NCI-H2029 treated with DMSO at 0.1 percent for 48 hours (cell line): Measurements from ENCODE around the gene PDXDC1.
"Not testable (repeated sequence)": the region's sequence is repeated elsewhere in the genome, so short reads cannot be mapped to it uniquely, and the experiment has no call there.

Experiments used
- DNase-seq: peaks from one replicate; lab custom pipeline; 2025; lab: John Stamatoyannopoulos, UW

Gene PDXDC1

DNA sequence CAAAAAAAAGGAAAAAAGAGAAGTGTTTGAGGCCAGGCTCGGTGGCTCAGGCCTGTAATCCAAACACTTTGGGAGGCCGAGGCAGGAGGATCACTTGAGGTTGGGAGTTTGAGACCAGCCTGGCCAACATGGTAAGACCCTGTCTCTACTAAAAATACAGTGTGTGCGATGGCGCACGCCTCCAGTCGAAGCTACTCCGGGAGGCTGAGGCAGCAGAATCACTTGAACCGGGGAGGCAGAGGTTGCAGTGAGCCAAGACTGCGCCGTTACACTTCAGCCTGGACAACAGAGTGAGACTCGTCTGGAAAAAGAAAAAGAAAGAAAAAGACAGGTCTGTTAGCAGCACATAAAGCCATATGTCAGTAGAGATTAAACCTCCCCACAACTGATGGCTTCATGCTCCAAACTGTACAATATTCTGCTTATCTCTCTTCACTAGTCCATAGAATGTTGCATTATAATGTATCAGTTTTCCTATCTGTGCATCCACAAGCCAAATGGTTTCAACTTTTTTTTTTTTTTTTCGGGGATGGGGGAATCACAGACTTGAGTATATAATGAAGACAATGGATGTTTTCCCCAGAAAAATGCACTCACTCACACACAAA, 3.1 kb upstream of the PDXDC1 start:
- DNase-seq, result not testable (repeated sequence)

DNA sequence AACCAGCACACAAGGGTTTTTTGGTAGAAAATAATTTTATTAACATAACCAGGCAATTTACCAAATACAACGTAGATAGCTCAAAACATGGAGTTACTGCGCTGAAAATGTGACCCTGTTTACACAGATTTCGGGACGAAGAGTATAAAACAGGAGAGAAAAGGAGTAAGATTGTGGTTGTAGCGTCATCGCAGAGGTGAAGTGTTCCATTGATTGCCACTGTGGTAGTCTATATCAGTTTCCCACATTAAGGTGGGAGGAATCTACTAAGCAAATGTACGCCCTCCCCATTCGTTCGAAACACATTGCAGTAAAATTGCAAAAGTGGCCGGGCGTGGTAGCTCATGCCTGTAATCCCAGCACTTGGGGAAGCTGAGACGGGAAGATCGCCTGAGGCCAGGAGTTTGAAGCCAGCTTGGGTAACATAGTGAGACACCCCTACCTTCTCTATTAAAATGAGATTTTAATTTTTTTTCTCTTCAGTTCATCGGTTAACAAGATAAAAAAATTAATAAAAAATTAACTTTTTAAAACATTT, 972 bp upstream of the PDXDC1 start:
- DNase-seq, result not testable (repeated sequence)

DNA sequence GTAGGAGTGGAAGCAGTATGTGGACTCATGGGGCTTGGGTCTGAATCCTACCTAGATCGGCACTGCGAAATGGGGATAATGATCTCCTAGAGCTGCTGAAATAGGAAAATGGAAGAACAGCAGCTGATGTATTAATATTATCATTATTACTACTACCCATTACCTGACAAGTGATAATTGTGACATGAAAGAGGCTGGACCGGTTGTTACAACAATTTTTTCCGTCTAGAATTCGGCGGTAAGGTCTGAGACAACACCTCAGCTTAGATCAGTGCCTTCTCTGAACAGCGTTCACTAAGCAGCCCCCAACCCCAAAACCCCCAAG, 533 bp upstream of the PDXDC1 start:
- not testable (repeated sequence) for DNase-seq

DNA sequence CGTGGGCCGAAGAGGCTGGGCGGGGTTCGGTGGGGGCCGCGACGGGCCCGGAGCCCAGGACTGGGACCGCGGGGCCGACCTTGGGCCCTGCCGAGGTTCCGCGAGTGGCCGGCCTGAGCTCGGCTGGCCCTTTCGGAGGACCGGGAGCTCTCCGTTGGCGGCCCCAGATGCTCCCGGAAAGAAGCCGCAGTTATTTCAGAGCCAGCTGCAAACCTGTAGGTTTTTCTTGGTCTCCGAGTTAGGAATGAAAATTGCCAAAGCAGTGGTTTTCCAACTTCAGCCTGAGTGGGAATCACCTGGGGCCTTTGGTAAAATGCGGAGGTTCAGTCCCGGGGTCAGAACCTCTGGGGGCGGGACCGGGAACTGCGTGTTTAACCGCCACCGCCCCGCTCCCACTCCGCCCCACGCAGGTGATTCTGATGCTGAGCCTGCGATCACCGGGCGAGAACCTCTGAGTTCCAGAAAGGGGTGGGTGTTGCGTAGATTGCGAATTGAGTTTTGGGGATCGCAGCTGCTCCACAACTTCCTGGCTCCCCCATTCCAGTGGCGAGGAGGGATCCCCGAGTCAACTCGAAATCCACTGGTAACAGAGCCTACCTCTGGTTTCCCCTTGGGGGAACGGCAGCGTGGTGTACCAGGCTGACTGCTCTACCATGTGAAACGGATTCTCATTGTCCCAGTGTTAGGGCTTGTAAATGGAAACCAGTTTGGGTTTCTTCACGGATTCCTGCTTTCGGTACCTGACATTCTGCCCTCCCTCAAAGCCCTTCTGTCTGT, 780 bp downstream of the PDXDC1 start:
- DNase-seq, result not testable (repeated sequence)

DNA sequence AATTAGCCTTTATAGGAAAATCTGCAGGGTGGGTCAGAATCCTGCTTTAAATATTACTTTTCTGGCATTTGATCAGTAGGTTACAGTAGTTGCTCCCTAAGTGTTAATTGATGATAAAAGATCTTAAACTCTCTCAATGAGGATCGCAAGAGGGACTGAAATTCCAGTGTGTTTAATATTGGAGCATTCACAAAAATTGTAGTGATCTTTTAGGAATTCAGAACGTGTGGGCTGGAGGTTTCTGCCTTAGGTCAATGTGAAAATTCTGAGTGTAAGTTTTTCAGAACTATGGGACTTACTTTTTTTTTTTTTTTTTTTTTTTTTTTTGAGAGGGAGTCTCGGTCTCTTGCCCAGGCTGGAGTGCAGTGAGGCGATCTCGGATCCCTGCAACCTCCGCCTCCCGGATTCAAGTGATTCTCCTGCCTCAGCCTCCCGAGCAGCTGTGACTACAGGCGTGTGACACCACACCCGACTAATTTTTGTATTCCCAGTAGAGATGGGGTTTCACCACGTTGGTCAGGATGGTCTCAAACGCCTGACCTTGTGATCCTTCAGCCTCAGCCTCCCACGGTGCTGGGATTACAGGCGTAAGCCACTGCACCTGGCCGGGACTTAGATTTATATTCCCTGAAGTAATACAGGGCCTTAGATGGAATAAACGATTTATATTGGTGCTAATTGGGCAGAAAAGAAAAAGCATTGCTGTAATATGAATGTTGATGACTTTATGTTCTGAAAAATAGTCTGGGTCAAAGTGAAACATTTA, 2.3 kb downstream of the PDXDC1 start:
- DNase-seq, result not testable (repeated sequence)

GRCh38 chr16:14978281-14978680, 3.5 kb downstream of the PDXDC1 start:
- DNase-seq, result not testable (repeated sequence)

DNA sequence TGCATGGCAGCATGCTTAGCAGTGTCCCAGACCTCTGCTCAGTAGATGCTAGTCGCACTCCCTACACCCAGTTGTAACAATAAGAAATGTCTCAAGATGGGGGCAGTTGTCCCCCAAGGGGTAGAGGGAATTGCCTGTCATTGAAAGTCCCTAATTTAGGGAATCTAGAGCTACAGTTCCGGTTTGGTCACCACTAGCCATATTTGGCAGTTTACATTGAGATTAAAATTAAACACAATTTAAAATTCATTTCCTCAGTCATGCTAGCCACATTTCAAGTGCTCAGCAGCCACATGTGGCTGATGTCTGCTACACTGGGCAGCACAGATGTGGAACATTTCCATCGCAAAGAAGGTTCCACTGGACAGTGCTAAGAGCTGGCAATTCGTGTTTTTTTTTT, 4.1 kb downstream of the PDXDC1 start:
- DNase-seq, result not testable (repeated sequence)

DNA sequence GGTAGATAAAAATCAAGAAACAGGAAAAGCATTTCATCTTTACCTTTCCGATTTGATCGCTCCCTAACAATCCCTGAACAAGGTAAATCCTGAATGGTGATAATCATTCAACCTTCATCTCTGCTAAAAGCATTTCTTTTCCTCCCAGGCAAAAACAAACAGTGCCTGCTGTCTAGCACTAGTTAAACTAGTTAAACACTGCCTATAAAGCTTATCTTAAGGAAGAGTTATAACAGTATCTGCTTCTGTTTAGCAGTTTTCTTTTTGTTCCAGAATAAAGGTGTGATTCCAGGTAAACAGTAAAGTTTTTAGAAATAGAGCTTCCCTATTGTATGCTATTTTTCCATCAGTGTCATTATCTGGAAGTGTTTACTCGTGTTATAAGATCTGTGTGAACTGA, 6.4 kb downstream of the PDXDC1 start:
- DNase-seq, result not testable (repeated sequence)

DNA sequence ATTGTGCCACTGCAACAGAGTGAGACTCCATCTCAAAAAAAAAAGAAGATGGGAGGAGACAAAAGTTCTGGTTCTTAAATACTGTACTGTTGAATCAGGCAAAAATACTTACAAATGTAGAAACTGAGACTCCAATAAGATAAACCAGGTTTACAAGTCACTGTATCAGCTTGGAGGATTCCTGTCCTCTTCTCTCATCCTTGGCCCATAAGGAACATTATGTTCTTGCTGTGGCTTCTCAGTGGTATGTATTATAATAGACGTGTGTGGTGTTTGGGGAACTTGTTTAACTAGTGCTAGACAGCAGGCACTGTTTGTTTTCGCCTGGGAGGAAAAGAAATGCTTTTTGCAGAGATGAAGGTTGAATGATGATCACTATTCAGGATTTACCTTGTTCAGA, 7.7 kb downstream of the PDXDC1 start:
- not testable (repeated sequence) for DNase-seq

DNA sequence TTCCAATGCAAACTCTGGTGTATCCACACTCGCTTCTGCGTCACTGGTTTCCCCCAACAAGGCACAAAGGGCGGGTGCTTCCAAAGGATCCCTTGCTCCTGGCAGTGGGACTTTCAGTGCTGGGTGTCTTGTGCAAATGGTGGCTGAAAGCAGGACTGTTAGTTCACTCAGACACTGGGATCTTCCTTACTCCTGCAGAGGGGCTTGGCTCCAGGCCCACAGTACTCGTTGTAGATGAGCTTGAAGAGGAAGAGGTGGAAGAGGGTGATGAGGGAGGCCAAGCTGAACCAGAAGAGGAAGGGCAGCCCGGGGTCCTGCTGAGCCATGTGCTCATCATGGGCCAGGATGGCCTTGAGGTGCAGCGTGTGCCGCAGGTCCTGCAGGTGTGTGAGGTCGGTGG, 13.3 kb downstream of the PDXDC1 start:
- not testable (repeated sequence) for DNase-seq

DNA sequence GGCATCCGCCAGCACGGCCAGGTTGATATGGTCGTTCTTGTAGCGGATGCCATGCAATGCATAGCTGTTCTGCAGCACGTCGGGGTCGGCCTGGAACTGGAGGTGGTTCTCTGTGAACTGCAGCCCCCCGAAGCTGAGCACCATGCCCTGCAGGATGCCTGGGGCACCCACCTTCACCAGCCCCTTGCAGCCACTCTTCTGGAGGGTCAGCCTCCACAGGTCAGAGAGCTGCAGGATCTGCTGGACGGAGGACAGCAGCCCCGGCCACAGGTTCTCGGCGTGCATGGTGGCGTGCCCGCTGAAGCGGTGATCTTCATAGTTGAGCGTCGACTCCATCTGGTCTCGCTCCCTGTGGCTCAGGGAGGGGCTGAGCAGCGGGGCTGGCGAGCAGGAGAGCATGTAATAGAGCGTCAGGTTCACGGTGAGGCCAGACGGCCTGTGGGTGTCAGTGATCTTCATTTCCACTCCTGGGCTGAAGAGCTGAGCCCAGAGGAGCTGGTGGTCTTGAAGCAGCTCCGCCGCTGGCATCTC, 13.9 kb downstream of the PDXDC1 start:
- not testable (repeated sequence) for DNase-seq

GRCh38 chr16:14989291-14990281, 14.8 kb downstream of the PDXDC1 start:
- not testable (repeated sequence) for DNase-seq

DNA sequence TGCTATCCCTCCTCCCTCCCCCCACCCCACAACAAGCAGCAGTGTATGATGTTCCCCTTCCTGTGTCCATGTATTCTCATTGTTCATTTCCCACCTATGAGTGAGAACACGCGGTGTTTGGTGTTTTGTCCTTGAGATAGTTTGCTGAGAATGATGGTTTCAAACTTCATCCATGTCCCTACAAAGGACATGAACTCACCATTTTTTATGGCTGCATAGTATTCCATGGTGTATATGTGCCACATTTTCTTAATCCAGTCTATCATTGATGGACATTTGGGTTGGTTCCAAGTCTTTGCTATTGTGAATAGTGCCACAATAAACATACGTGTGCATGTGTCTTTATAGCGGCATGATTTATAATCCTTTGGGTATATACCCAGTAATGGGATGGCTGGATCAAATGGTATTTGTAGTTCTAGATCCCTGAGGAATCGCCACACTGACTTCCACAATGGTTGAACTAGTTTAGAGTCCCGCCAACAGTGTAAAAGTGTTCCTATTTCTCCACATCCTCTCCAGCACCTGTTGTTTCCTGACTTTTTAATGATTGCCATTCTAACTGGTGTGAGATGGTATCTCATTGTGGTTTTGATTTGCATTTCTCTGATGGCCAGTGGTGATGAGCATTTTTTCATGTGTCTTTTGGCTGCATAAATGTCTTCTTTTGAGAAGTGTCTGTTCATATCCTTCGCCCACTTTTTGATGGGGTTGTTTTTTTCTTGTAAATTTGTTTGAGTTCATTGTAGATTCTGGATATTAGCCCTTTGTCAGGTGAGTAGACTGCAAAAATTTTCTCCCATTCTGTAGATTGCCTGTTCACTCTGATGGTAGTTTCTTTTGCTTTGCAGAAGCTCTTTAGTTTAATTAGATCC, 18.7 kb downstream of the PDXDC1 start:
- DNase-seq, result not testable (repeated sequence)

DNA sequence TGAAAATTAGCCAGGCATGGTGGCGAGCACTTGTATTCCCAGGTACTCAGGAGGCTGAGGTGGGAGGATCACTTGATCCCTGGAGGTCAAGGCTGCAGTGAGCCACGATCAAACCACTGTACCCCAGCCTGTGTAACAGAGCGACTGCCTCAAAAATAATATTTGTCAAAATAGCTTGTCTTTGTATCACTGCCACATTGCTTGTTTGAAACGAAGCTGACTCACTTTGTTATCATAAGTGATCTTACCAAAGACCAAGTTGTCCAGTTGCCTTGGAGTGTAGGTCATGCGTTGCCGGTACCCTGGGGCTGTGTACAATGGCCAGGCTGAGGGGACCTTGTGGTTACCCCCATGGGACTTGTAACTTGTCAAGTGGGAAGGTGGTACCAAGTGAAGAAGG, 21.9 kb downstream of the PDXDC1 start:
- DNase-seq, result not testable (repeated sequence)

GRCh38 chr16:14998300-14998699, 23.5 kb downstream of the PDXDC1 start:
- not testable (repeated sequence) for DNase-seq

GRCh38 chr16:14999845-15000244, 25.0 kb downstream of the PDXDC1 start:
- DNase-seq, result not testable (repeated sequence)

- not testable (repeated sequence) for DNase-seq
Observed at GRCh38 chr16:15002448-15002847, 27.6 kb downstream of the PDXDC1 start.

DNA sequence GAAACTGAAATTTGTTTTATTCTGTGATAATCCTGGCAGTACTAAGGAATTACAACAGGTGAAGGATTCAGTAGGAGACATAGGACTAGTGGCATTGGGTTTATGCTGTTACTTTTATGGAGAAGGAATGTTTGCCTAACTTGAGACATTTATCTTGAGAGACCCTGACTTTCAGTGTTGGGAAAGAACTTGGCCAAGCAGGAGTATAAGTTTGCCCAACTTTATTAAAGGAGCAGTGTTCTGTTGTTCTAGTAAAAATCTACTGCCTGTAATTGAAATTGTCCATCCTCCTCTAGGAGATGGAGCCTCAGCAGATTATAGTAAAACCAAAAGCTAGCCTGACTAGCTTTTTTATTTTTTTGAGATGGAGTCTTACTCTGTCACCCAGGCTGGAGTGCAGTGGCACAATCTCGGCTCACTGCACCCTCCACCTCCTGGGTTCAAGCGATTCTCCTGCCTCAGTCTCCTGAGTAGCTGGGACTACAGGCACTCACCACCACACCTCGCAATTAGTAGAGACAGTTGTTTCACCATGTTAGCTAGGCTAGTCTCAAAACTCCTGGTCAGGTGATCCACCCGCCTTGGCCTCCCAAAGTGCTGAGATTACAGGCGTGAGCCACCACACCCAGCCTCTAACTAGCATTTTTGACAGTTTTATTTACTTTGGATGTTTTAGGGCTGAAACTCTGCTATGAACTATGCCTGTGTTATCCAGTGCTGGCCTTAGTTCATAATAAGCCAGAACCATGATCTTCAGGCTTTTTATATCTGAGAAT, 30.7 kb downstream of the PDXDC1 start:
- not testable (repeated sequence) for DNase-seq

DNA sequence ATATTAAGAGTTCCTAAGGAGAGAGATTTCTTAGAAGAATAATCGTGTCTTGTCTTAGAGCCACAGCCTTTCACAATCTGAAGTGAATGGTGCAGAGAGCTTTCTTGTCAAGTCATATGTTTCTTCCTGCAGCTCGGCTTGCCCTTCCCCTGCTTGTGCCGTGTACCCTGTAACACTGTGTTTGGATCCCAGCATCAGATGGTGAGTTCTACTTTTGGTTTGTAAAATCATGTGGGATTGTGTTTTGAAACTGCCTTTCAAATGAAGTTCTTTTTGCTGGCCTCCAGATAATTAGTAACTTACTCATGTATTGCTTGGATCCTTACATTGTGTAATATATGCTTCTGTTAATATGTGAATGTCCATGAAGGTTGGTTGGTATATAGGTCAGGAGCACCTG, 33.8 kb downstream of the PDXDC1 start:
- not testable (repeated sequence) for DNase-seq
